Heart left ventricle (tissue), 13 donors: ENCODE measurements around the gene LRP1B.

ENCODE experiments used
- CTCF ChIP-seq, 12 donors: fragments of 200-600 bp; sonication (generic) in 4 of 12; IDR thresholded peaks; one replicate each; pipeline versions ENCODE4 v1.5.0 to v1.8.0; 2018 to 2022; ENCODE audit warnings: antibody characterized with exemption in 12 of 12, mild to moderate bottlenecking in 5 of 12
- POLR2A ChIP-seq, 2 donors: fragments of 450-650 bp; IDR thresholded peaks; one replicate each; pipeline ENCODE4 v1.6.1; 2017; ENCODE audit warnings: antibody characterized with exemption in 2 of 2, mild to moderate bottlenecking in 2 of 2, moderate library complexity in 2 of 2
- donor health status: ischemic (EF 13 %, LVEDD 7.1; RV severe dilation, severe dysfunction).
- donor health status: DM: no; HTN: yes; CAD: no.
- donor health status: DM: no; HTN: no; CAD: no.
- donor health status: ischemic (EF 25% LVEDD 6.9; RV normal size, moderate dysfunction).
- donor health status: ischemic (EF 25% LVEDD 5.7; RV mildly dilated, moderate dysfunction).
- donor health status: ischemic (EF 35%, LVEDD 5.7; RV mildly dilated, moderate dysfunction).
- donor health status: nonischemic (EF 11% LVEDD 7.7; RV severe dilation, severe dysfunction).
- donor health status: DM: yes; HTN: yes; CAD: no.
- donor health status: PGD.
- donor health status: ischemic (EF 29% LVEDD 5.4; RV normal size, mild dysfunction).
- donor health status: nonischemic (EF 23%, LVEDD 6.1; RV moderate dilation, normal function).

- TF ChIP-seq CTCF (IDR thresholded peaks at IDR 0.05) (no peak), POLR2A (IDR thresholded peaks at IDR 0.05) (no peak)
Measured at GRCh38 chr2:140529706-140530105, 1601.1 kb downstream of the LRP1B start.
